ENCODE results near the gene CDH4.

The CDH4 gene

DNA sequence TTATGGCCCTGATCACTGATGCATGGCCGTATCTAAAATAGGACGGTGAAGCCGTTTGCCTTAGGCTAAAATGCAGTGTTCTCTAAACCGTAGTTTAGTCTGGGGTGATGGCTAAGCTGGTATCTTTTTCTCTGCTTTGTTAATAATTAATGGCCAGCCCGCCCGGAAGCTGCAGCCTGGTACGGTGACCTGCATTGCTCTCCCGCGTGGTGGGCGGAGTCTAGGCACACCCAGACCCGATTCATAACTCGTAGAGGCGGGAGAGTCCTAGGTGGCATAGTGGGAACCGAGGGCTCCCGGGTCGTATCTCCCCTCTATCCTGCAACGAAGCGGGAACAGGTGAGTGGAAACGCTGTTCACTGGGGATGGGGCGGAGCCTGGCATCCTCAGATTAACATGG is 5.5 kb downstream of the CDH4 start:
- H3K4me3 ChIP-seq (replicated peaks in 1 of 2; ENCODE audit: low read depth in 2 of 2, low read length in 2 of 2), result no peak overlapping the region
- DNase-seq (ENCODE audit: low read depth in 2 of 2), result no peak
- TF ChIP-seq, protein P1, sequence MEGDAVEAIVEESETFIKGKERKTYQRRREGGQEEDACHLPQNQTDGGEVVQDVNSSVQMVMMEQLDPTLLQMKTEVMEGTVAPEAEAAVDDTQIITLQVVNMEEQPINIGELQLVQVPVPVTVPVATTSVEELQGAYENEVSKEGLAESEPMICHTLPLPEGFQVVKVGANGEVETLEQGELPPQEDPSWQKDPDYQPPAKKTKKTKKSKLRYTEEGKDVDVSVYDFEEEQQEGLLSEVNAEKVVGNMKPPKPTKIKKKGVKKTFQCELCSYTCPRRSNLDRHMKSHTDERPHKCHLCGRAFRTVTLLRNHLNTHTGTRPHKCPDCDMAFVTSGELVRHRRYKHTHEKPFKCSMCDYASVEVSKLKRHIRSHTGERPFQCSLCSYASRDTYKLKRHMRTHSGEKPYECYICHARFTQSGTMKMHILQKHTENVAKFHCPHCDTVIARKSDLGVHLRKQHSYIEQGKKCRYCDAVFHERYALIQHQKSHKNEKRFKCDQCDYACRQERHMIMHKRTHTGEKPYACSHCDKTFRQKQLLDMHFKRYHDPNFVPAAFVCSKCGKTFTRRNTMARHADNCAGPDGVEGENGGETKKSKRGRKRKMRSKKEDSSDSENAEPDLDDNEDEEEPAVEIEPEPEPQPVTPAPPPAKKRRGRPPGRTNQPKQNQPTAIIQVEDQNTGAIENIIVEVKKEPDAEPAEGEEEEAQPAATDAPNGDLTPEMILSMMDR (IDR thresholded peaks at IDR 0.05; ENCODE audit: low read depth, low read length), result no peak

GRCh38 chr20:61259741-61260140 is 7.7 kb downstream of the CDH4 start:
- H3K4me3 ChIP-seq (replicated peaks in 1 of 2; ENCODE audit: low read depth in 2 of 2, low read length in 2 of 2), result no peak overlapping the region
- TF ChIP-seq, protein P1 (IDR thresholded peaks at IDR 0.05; ENCODE audit: low read depth, low read length), result no peak
- DNase-seq (ENCODE audit: low read depth in 2 of 2), result no peak

- H3K4me3 ChIP-seq (replicated peaks in 1 of 2; ENCODE audit: low read depth in 2 of 2, low read length in 2 of 2), result no peak overlapping the region
- TF ChIP-seq, protein P1 (IDR thresholded peaks at IDR 0.05; ENCODE audit: low read depth, low read length), result peak; percentile 26
- no peak for DNase-seq (ENCODE audit: low read depth in 2 of 2)
Measured at GRCh38 chr20:61260905-61261304, 8.8 kb downstream of the CDH4 start.

- no peak for DNase-seq (ENCODE audit: low read depth in 2 of 2)
- TF ChIP-seq, protein P1 (IDR thresholded peaks at IDR 0.05; ENCODE audit: low read depth, low read length), result no peak
Measured at GRCh38 chr20:61262036-61262435, 10.0 kb downstream of the CDH4 start.

DNA sequence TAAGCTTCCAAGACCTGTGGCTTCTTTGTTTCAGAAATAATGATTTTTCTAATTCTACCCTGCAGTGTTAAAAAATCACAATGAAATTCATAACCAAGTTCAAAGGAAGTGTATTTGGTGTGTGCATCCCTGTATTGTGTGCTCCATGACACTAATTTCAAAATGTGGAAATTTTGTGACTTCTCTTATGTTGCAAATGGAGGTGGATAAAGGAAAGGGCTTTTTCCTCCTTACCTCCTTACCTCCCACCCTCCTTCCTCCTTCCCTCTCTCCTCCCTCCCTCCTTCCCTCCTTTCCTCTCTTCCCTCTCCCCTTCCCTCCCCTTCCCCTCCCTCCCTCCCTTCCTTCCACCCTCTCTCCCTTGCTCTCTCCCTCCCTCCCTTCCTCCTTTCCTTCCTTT is 10.5 kb downstream of the CDH4 start:
- TF ChIP-seq, protein P1 (IDR thresholded peaks at IDR 0.05; ENCODE audit: low read depth, low read length), result no peak
- no peak overlapping the region for H3K4me3 ChIP-seq (replicated peaks in 1 of 2; ENCODE audit: low read depth in 2 of 2, low read length in 2 of 2)
- no peak for DNase-seq (ENCODE audit: low read depth in 2 of 2)

More at GRCh38 chr20:61262036-61262435, 10.0 kb downstream of the CDH4 start:
- no peak overlapping the region for H3K4me3 ChIP-seq (replicated peaks in 1 of 2; ENCODE audit: low read depth in 2 of 2, low read length in 2 of 2)

DNA sequence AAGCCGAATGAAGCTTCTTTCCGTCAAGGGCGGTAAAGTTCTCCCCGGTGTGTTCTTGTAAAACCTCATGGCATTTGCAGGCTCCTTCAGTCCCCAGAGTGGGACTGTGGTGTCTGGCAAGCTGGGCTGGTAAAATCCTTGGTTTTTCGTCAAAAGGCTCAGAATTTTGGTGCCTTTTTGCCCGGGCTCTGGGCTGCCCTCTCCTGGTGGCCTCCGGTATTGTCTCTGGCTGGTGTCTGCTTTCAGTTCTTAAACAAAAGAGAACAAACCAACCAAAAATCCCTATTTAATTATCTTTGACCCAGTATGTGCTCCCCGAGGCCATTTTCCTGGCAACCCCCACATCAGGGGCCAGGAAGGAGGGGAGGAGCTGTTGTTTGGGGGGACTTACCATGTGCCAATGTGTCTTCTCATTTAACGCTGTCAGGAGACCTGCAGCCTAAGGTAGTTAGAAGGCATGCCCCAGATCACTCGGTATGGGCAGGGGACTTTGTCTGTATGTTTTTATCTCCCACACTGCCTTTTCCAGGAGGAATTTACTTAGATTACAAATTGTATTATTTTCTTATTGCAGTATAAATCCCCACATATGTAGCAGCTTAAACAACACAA is 11.1 kb downstream of the CDH4 start:
- TF ChIP-seq, protein P1 (IDR thresholded peaks at IDR 0.05; ENCODE audit: low read depth, low read length), result peak; percentile 94
- peak; percentile 28 to 47 for DNase-seq (ENCODE audit: low read depth in 2 of 2)
- H3K4me3 ChIP-seq (replicated peaks in 1 of 2; ENCODE audit: low read depth in 2 of 2, low read length in 2 of 2), result no peak overlapping the region

DNA sequence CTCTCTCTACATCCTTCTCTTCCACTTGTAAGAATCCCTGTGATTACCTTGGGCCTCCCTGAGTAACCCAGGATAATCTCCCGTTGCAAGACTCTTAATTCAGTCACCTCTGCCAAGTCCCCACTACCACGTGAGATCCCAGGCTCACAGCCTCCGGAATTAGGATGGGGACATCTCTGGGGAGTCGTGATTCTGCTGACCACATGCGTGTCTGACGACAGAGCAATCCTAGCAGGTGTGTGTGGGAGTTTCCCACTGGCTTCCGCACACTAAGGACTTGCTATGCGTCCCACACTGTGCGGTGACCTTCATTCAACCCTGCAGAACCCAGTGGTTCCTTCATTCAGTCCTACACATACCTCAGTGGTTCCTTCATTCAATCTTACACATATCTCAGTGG is 11.9 kb downstream of the CDH4 start:
- no peak overlapping the region for H3K4me3 ChIP-seq (replicated peaks in 1 of 2; ENCODE audit: low read depth in 2 of 2, low read length in 2 of 2)
- TF ChIP-seq, protein P1 (IDR thresholded peaks at IDR 0.05; ENCODE audit: low read depth, low read length), result no peak
- no peak for DNase-seq (ENCODE audit: low read depth in 2 of 2)
